ENCODE data around the gene ST7L. TPM values are rescaled to one million over a fixed set of nuclear protein-coding genes. Genes with fewer than 3 reads are reported as not detected.
A peak's percentile ranks its signal among the peaks of the same experiment; 100 is the strongest.

Gene ST7L
- polyA plus RNA-seq, 4 donors = 6.3 to 17.0 (median 13.5) TPM

DNA sequence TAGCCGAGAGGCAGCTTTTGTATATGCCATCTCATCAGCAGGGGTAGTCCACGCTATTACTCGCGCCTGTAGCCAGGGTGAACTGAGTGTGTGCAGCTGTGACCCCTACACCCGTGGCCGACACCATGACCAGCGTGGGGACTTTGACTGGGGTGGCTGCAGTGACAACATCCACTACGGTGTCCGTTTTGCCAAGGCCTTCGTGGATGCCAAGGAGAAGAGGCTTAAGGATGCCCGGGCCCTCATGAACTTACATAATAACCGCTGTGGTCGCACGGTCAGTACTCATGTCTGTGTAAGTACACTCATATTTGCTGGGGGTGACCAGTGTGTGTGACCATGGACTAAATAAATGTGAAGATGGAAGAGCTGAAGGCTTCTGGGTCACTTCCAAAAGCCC, 102.8 kb downstream of the ST7L start:
- FAIRE-seq = no peak

DNA sequence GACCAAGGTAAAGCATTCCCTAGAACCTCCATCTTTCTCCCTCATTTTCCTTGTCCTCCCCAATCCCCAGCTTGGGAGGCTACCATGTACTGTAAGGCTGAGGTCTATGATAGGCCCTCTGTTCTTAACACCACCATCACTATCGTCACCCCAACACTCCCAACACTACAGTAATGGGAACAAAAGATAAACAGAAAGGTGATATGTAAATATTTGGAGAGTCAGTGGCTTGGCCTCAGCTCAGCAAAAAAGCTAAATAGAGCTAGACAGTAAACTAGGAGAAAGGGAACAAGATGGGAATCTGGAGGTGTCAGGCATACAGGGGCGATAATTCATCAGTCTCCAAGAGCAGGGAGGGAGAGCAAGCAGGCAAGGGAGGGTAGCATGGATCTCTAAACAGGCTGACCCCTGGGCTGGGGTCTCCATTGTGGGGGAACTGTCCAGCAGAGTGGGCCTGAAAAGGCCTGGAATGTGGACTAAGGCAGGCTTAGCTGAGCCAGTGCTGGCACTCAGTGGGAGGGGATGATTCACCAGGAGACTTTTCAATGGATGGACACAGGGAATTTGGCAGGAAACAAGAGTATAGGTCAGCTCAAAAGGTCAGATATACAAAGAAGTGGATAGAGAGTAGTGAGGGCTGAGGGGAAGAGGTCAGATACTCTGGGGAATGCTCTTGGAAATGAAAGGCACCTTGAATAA, 103.5 kb downstream of the ST7L start:
- FAIRE-seq = no peak
- H3K27ac ChIP-seq (ENCODE audit: low read depth in 1 of 3, low read length in 2 of 3) = peak overlapping the region in 1 of 3 donors; percentile 17

More for the DNA sequence above, 102.8 kb downstream of the ST7L start:
- H3K27ac ChIP-seq (ENCODE audit: low read depth in 1 of 3, low read length in 2 of 3) = no peak overlapping the region
- peaks cover 0 to 14% (median 2%) of the 10 kb centered on the region in 3 donors for H3K27me3 ChIP-seq (ENCODE audit: control insufficient read depth in 3 of 3, insufficient read depth in 3 of 3, low read length in 3 of 3)
- H3K9me3 ChIP-seq (ENCODE audit: control insufficient read depth in 2 of 2, insufficient read depth in 1 of 2, low read depth in 1 of 2, low read length in 1 of 2) = no peaks in the 10 kb centered on the region
- 92 to 95% (median 93%) methylated on average over 14 of the region's 14 CpGs for WGBS, 3 donors
- peaks cover 0 to 14% (median 0%) of the 10 kb centered on the region in 3 donors for H3K36me3 ChIP-seq (ENCODE audit: control insufficient read depth in 3 of 3, insufficient read depth in 2 of 3, low read depth in 1 of 3, low read length in 3 of 3)
- peaks cover 0 to 6% (median 0%) of the 10 kb centered on the region in 3 donors for H3K4me1 ChIP-seq (ENCODE audit: control insufficient read depth in 3 of 3, insufficient read depth in 2 of 3, low read depth in 1 of 3, low read length in 2 of 3)
- no peak for DNase-seq
- no peak overlapping the region for H3K4me3 ChIP-seq (ENCODE audit: low read depth in 1 of 3, low read length in 3 of 3)

DNA sequence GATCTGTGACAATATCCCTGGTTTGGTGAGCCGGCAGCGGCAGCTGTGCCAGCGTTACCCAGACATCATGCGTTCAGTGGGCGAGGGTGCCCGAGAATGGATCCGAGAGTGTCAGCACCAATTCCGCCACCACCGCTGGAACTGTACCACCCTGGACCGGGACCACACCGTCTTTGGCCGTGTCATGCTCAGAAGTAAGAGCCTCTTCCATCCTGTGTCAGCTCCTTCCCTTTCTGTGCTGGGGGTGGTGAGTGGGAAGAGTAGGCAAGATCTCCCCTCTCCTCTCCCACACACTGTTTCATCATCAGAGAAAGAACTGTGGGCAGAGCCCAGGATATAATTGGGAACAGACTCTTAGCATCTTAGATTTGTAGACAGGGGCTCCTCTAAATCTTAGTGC, 104.0 kb downstream of the ST7L start:
- no peak for FAIRE-seq
- 95 to 98% (median 95%) methylated on average over 12 of the region's 12 CpGs for WGBS, 3 donors
- no peaks in the 10 kb centered on the region for H3K9me3 ChIP-seq (ENCODE audit: control insufficient read depth in 2 of 2, insufficient read depth in 1 of 2, low read depth in 1 of 2, low read length in 1 of 2)

More for the DNA sequence above, 103.5 kb downstream of the ST7L start:
- WGBS, 3 donors = 64 to 68% (median 67%) methylated on average over 2 of the region's 2 CpGs
- Histone ChIP-seq H3K9me3 (ENCODE audit: control insufficient read depth in 2 of 2, insufficient read depth in 1 of 2, low read depth in 1 of 2, low read length in 1 of 2) (no peaks in the 10 kb centered on the region), H3K4me1 (ENCODE audit: control insufficient read depth in 3 of 3, insufficient read depth in 2 of 3, low read depth in 1 of 3, low read length in 2 of 3) (peaks cover 0 to 6% (median 0%) of the 10 kb centered on the region in 3 donors), H3K27me3 (ENCODE audit: control insufficient read depth in 3 of 3, insufficient read depth in 3 of 3, low read length in 3 of 3) (peaks cover 0 to 20% (median 2%) of the 10 kb centered on the region in 3 donors), H3K36me3 (ENCODE audit: control insufficient read depth in 3 of 3, insufficient read depth in 2 of 3, low read depth in 1 of 3, low read length in 3 of 3) (peaks cover 0 to 14% (median 0%) of the 10 kb centered on the region in 3 donors), H3K4me3 (ENCODE audit: low read depth in 1 of 3, low read length in 3 of 3) (no peak overlapping the region)
- no peak for DNase-seq

DNA sequence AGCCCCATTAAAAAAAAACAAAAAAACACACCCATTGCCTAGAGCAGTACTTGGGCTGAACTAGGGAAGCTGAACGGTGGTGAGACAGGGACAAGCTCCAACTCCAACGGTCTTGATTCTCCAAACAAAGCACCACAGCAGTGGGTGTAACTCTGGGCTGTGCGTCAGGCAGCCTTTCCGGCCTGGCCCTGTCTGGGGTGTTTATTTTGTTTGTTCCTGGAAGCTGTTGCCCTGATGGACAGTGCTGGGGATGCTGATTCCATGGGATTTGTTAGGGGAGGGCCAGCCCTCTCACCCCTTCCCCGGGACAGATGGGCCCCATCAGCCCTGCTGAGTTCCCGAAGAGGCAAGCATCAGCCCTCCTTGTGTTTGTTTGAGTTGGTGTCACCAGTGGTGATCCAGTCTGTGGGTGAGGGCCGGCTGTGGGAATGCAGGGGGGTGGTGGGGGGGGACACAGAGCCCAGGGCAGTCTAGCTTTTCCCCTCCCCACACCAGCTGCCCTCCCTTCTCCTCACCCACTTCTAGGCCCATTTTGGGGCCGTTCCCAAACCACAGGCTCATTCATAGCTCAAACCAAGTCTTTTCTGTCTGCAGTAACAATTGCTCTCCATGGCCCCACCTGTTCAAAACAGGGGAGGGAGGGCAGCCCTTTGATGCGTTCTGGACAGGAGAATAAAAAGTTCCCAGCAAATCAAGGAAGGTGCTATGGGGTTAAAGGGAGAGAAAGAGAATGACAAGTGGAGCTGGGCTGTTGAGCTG, 105.7 kb downstream of the ST7L start:
- 57 to 84% (median 79%) methylated on average over 8 to 9 of the region's 9 CpGs for WGBS, 3 donors
- Histone ChIP-seq H3K9me3 (ENCODE audit: control insufficient read depth in 2 of 2, insufficient read depth in 1 of 2, low read depth in 1 of 2, low read length in 1 of 2) (no peaks in the 10 kb centered on the region), H3K36me3 (ENCODE audit: control insufficient read depth in 3 of 3, insufficient read depth in 2 of 3, low read depth in 1 of 3, low read length in 3 of 3) (peaks cover 0 to 9% (median 0%) of the 10 kb centered on the region in 3 donors), H3K27me3 (ENCODE audit: control insufficient read depth in 3 of 3, insufficient read depth in 3 of 3, low read length in 3 of 3) (peaks cover 0 to 40% (median 2%) of the 10 kb centered on the region in 3 donors), H3K4me3 (ENCODE audit: low read depth in 1 of 3, low read length in 3 of 3) (no peak overlapping the region), H3K4me1 (ENCODE audit: control insufficient read depth in 3 of 3, insufficient read depth in 2 of 3, low read depth in 1 of 3, low read length in 2 of 3) (peaks cover 0 to 11% (median 0%) of the 10 kb centered on the region in 3 donors), H3K27ac (ENCODE audit: low read depth in 1 of 3, low read length in 2 of 3) (peak overlapping the region in 1 of 3 donors; percentile 66)
- DNase-seq = no peak
- FAIRE-seq = no peak

More for the DNA sequence above, 104.0 kb downstream of the ST7L start:
- H3K4me1 ChIP-seq (ENCODE audit: control insufficient read depth in 3 of 3, insufficient read depth in 2 of 3, low read depth in 1 of 3, low read length in 2 of 3) = peaks cover 0 to 6% (median 0%) of the 10 kb centered on the region in 3 donors
- H3K27me3 ChIP-seq (ENCODE audit: control insufficient read depth in 3 of 3, insufficient read depth in 3 of 3, low read length in 3 of 3) = peaks cover 0 to 26% (median 2%) of the 10 kb centered on the region in 3 donors
- no peak overlapping the region for H3K4me3 ChIP-seq (ENCODE audit: low read depth in 1 of 3, low read length in 3 of 3)
- peaks cover 0 to 10% (median 0%) of the 10 kb centered on the region in 3 donors for H3K36me3 ChIP-seq (ENCODE audit: control insufficient read depth in 3 of 3, insufficient read depth in 2 of 3, low read depth in 1 of 3, low read length in 3 of 3)
- H3K27ac ChIP-seq (ENCODE audit: low read depth in 1 of 3, low read length in 2 of 3) = peak overlapping the region in 1 of 3 donors; percentile 3
- no peak for DNase-seq

DNA sequence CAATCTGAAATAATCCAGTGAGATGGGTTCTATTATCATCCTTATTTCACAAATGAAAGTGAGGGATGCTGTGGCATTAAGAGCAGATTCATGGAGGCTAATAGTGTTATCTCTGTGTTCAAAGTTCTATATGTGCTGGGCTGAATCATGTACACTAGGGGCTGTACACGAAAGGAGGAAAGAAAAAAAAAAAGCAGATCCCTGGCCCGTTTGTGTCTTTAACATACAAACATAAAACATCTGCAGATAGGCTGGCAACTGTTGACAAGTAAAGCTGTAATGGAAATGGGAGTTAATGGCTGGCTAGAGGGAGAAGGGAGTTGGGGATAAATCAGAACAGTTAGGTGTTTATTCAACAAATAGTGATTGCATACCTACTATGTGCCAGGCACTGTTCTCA, 107.0 kb downstream of the ST7L start:
- FAIRE-seq = no peak
- H3K36me3 ChIP-seq (ENCODE audit: control insufficient read depth in 3 of 3, insufficient read depth in 2 of 3, low read depth in 1 of 3, low read length in 3 of 3) = peaks cover 0 to 4% (median 0%) of the 10 kb centered on the region in 3 donors
- peak overlapping the region in 1 of 3 donors; percentile 14 for H3K27ac ChIP-seq (ENCODE audit: low read depth in 1 of 3, low read length in 2 of 3)
- no peak for DNase-seq
- no peaks in the 10 kb centered on the region for H3K9me3 ChIP-seq (ENCODE audit: control insufficient read depth in 2 of 2, insufficient read depth in 1 of 2, low read depth in 1 of 2, low read length in 1 of 2)
- H3K4me1 ChIP-seq (ENCODE audit: control insufficient read depth in 3 of 3, insufficient read depth in 2 of 3, low read depth in 1 of 3, low read length in 2 of 3) = peaks cover 0 to 14% (median 0%) of the 10 kb centered on the region in 3 donors
- H3K4me3 ChIP-seq (ENCODE audit: low read depth in 1 of 3, low read length in 3 of 3) = no peak overlapping the region
- peaks cover 0 to 54% (median 2%) of the 10 kb centered on the region in 3 donors for H3K27me3 ChIP-seq (ENCODE audit: control insufficient read depth in 3 of 3, insufficient read depth in 3 of 3, low read length in 3 of 3)
- WGBS, 3 donors = 14 to 39% (median 38%) methylated on average over 2 of the region's 2 CpGs

DNA sequence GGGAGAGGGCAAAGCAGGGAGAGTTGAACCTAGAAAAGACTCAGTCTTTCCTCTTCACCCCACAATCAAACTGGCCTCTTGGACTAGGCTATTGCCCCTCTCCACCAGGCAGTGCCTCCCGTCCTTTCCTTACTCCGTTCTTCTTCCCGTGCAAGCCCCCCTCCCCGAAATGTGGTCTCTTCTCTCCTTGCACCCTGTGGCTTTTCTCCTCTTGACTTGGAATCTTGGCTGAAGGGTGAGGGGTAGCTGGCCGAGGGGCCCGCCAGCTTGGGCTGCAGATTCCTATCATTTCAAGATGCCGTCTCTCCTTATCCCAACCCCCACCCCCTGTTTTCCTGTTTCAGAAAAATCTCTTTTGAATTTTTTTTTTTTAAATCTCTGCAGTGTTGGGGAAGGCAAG, 108.6 kb downstream of the ST7L start:
- DNase-seq = no peak
- peaks cover 0 to 14% (median 0%) of the 10 kb centered on the region in 3 donors for H3K4me1 ChIP-seq (ENCODE audit: control insufficient read depth in 3 of 3, insufficient read depth in 2 of 3, low read depth in 1 of 3, low read length in 2 of 3)
- WGBS, 3 donors = 57 to 74% (median 67%) methylated on average over 7 of the region's 7 CpGs
- H3K9me3 ChIP-seq (ENCODE audit: control insufficient read depth in 2 of 2, insufficient read depth in 1 of 2, low read depth in 1 of 2, low read length in 1 of 2) = no peaks in the 10 kb centered on the region
- H3K36me3 ChIP-seq (ENCODE audit: control insufficient read depth in 3 of 3, insufficient read depth in 2 of 3, low read depth in 1 of 3, low read length in 3 of 3) = peaks cover 0 to 2% (median 0%) of the 10 kb centered on the region in 3 donors
- FAIRE-seq = no peak
- peaks cover 0 to 61% (median 2%) of the 10 kb centered on the region in 3 donors for H3K27me3 ChIP-seq (ENCODE audit: control insufficient read depth in 3 of 3, insufficient read depth in 3 of 3, low read length in 3 of 3)
- no peak overlapping the region for H3K4me3 ChIP-seq (ENCODE audit: low read depth in 1 of 3, low read length in 3 of 3)
- no peak overlapping the region for H3K27ac ChIP-seq (ENCODE audit: low read depth in 1 of 3, low read length in 2 of 3)

DNA sequence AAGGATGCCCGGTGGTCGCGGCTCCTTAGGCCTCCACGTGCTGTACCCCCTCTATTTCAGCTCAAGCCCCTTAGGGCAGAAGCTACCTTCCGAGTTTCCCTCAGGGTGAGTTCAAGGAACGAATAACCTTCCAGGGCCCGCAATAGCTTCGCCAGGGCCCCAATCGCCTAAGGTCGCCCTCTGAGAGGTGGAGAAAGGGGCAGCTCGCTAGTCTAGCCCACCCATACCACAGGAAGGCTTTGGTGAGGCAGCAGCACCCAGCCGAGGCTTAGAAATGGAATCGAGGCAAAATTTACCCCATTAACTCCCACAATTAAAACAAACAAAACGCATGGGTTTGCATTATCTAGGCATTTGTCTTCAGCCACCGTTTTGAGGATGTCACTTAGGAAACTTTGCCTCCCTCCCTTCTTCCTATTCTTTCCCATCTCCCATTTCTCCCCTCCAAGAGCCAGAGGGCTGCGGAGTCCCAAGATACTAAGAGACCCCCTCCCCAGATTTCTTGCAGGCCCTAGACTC, 109.2 kb downstream of the ST7L start:
- 38 to 55% (median 39%) methylated on average over 16 of the region's 16 CpGs for WGBS, 3 donors
- Histone ChIP-seq H3K27me3 (ENCODE audit: control insufficient read depth in 3 of 3, insufficient read depth in 3 of 3, low read length in 3 of 3) (peaks cover 0 to 61% (median 0%) of the 10 kb centered on the region in 3 donors), H3K9me3 (ENCODE audit: control insufficient read depth in 2 of 2, insufficient read depth in 1 of 2, low read depth in 1 of 2, low read length in 1 of 2) (no peaks in the 10 kb centered on the region), H3K36me3 (ENCODE audit: control insufficient read depth in 3 of 3, insufficient read depth in 2 of 3, low read depth in 1 of 3, low read length in 3 of 3) (peaks cover 0 to 2% (median 0%) of the 10 kb centered on the region in 3 donors), H3K27ac (ENCODE audit: low read depth in 1 of 3, low read length in 2 of 3) (peak overlapping the region in 1 of 3 donors; percentile 41), H3K4me1 (ENCODE audit: control insufficient read depth in 3 of 3, insufficient read depth in 2 of 3, low read depth in 1 of 3, low read length in 2 of 3) (peaks cover 0 to 18% (median 0%) of the 10 kb centered on the region in 3 donors), H3K4me3 (ENCODE audit: low read depth in 1 of 3, low read length in 3 of 3) (peak overlapping the region in 1 of 3 donors; percentile 12)
- FAIRE-seq (no peak), DNase-seq (no peak)
